Activated CD4-positive, alpha-beta T cell treated with anti-CD3 and anti-CD28 coated beads, Interleukin-2, Interleukin-4, amounts not matched to agents 100 ng/mL and 50 ng/mL, durations not matched to agents 16 hours and 8 hours (primary cell): Measurements from ENCODE around the gene NABP1.

ENCODE experiments used
- DNase-seq: peaks from one replicate; pipeline ENCODE4 v3.0.0-alpha.2; 2020; ENCODE audit warnings: low spot score

NABP1 gene

DNA sequence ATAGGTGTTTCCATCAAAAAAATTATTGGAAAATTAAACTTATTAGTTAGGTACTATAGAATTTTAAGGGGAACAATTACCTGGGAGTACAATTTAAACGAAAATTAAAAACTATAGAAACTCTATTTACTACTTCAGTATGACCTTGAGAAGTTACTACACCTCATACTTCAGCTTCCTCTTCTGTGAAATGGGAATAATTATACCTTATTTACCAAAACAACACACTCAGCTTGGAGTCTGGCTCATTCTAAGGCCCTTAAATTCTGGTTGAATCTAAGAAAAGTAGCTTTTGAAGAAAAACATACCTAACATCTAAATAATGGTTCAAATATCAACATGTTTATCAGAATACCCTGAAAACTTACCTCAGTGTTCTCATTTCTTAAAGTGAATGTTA is 2.7 kb downstream of the NABP1 start:
- DNase-seq = no peak

DNA sequence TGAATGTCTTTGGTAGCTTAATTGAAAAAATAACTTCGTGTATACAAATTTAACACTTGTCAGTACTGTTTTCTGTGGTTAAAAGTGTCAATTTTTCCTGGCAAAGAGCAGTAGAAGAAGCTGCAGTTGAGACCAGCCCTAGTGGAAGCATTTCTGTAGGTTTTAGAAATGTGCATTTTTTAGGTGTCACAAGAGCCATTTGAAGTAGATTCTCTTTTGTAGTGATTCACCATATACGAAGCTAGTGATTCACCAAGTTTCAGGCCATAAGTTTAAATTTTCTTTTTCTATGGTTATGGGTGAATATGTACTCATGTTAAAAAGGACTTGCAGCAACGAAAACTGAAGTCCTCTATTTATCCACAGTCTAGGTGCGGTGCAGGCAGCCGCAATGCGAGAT is 4.2 kb downstream of the NABP1 start:
- no peak for DNase-seq

DNA sequence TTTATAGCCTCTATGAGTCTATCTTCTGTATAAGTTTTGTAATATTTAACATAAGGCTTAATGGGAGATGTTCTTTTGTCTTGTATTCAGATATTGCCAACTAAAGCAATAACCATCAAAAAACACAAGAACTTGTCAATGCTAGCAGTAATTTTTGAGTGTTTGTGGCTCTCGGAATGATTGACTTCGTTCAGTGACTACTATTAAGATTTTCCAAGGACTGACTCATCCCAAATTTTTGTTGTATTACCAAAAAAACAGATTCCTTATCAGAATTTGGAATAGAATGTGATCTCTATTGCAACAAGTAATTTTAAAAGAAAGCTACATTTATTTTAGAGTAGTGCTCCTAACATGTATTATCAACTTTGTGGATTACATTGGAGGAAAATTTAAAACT is 8.1 kb downstream of the NABP1 start:
- no peak for DNase-seq

DNA sequence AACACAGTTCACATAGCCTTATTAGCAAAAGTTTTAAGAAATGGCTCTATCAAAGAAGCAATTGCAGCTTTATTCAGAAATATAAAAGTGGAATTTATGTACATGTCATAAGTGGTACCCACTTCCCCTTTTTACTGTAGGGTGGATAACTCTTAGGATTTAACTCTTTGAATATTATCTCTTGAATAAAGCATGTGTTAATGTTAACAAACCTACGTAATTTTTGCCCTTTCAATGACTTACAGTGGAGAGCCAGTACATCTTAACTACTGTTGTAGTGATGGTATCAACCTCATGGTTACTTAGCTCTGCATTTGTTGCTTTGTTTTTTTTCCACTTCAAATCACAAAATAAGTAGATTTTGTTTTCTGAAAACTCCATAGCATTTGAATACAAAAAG is 8.8 kb downstream of the NABP1 start:
- DNase-seq = no peak

DNA sequence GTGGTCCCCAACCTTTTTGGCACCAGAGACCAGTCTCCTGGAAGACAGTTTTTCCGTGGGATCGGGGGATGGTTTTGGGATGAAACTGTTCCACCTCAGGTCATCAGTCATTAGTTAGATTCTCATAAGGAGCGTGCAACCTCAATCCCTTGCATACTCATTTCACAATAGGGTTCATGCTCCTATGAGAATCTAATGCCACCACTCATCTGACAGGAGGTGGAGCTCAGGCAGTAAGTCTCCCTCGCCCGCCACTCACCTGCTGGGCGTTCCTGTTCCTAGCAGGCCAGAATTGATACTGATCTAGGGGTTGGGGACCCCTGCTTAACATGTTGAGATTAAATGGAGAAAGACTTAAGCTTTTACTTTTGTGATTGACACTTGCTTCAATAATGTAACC is 9.9 kb downstream of the NABP1 start:
- DNase-seq = no peak

DNA sequence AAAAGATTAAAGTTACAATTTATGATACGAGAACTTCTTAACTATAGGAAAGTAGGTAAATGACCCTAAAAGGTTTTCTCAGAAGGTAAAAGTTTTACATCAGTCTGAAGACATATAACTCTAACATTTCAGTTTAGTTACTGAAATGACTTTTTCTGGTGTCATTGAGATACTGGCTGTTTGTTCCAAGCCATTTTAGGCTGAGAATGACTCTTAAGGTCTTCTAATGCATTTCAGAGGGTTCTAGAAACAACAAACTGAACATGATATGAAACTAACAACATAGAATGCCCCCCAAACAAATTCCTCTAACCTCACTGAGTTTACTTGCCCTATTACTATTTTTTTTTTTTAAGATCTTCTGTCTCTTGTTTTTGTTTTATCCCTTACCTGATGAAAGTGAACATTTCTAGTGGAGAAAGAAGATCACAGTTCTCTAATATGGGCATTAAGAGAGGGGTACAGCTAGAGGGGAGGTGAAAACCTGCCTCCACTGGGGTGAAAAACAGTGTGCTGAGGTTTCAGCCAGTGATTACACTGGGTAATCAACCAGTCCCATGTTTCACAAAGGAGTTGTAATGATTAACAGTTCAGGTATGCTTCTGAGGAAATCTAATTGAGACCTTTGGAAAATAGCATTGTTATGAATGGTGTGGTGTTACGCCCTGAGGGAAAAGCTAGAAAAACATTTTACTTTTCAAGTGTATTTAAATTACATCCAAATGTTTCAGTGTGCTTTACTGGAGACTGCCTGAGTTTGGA is 11.2 kb downstream of the NABP1 start:
- DNase-seq = no peak

DNA sequence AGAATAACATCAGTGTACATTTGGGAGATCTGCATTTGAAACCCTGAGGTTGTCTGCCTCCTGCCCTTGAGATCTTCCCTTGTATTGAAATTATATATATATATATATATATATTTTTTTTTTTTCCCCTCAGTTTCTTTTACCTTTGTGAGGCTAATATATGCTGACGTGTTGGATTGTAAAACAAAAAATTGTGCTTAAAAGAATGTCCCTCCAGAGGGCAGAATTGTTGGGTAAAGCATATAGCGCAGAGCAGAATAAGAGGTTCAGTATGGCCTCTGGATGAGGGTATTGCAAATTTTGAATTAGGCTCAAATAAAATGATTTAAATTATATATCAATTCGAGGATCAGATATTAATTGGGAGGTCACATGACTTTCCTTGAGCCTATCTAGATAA is 12.4 kb downstream of the NABP1 start:
- DNase-seq = no peak

DNA sequence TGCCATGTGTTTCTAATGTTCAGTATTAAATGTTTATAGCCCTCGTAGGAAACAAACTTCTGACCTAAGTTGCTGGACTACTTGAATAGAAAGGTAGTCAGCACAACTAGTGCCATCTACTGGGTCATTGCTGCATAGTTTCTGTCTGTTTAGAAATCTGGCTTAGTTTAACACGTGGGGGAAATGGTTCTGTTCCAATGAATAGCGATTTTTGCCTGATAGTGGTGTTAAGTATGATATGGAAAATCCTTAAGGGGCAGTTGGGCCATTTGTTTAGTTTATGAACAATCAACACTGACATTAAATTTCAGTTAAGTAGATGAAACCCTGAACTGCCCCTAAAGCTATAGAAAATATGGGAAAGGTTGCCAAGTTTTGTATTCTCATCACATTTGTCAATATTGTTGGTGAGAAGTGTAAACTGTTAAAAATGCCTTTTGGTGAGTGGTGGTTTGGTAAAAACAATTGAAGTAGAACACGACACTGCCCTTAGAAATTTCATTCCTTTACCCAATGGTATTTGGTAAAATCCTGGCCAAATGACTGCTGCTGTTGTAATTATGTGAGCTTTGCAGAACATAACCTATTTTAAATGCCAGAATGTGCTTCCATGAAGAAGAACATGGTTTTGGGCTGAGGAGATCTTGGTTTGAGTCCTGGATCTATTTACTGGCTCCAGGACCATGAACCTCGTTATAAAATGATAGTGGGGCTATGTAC is 13.2 kb downstream of the NABP1 start:
- DNase-seq = peak; percentile 72

DNA sequence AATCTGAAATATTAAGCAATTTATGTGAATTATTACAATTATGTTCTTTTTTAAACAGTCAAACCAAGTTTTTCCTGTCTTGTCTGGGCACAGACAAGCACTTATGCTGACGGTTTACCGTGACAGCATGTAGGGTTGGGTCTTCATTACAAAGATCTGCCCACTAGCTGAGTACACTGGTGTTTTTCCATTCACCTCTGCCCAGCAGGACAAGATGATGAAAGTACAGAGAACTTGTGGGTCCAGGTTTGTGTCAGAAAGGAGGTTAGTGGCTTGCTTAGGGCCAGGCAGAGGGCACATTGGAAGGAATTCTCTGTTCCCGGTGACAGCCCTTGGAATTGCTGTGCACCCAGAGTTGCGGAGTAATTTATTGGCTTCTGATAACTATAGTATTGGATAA is 14.0 kb downstream of the NABP1 start:
- no peak for DNase-seq

DNA sequence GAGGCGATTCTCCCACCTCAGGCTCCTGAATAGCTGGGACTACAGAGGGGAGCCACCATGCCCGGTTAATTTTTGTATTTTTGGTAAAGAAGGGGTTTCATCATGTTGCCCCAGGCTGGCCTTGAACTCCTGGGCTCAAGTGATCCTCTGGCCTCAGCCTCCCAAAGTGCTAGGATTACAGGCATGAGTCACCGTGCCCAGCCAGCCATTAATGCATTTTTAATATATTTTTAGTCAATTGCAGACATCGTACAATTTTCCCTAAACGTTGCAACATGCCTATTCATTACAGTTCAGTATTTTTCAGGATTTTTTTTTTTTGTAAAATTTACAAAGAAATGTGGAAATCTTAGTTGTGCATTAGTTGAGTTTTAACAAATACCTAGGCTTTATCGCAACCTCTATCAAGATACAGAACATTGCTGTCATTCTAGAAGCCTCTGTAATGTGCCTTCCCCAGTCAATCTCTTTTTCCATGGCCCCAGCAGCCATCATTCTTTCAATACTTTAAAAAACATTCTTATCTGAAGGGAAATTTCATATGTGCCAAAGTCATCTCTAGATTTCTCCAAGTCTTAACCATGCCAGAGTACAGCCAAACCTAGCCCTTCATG is 14.7 kb downstream of the NABP1 start:
- no peak for DNase-seq

DNA sequence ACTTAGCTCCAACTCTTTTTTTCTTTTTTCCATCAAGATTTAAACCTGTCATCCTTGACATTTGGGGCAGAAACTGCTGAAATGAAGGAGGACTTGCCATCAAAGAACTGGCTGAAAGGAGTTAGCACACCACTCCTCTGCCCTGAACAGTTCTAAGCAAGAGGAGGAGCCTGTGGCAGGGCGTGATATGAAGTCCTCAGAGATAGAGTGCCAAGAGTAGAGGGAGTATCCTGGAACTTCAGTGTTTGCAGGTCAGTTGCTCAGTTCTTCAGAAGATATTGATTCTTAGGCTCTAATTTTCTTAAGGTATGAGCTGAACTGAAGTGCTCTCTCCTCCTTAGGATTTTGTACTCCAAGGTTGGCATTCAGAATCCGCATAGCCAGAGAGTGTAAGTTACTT is 15.2 kb downstream of the NABP1 start:
- no peak for DNase-seq

DNA sequence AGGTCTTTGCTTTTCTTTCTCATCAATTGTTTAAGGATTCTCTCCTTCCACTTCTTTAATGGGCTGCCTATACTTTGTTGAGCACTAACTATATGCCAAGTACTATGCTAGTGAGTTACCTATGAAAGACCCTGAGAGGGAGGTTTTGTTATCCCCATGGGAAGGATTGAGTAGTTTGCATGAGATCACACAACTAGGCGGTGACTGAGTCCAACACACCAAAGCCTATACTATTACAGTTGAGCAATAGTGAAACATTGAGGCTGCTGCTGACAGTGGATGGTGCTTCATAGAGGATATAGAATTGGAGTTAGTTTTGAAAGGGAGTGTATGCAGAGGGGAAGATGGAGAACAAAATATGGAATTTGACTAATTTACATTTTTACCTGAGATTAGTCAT is 15.8 kb downstream of the NABP1 start:
- DNase-seq = no peak

DNA sequence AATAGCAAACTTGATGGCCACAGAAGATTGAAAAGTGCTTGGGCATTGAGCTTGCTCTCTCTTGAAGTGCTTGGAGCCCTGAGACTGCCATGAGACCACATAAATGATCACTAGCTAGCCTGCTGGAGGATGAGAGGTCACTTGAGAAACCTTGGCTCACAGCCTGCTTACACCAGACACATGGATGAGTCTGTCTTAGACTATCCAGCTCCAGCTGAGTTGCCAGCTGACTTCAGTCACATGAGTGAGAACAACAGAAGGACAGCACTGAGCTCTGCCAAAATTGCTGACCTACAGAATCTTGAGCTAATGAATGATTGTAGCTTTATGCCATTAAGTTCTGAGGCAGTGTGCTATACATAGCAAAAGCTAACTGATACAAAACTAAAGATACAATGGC is 18.1 kb downstream of the NABP1 start:
- DNase-seq = no peak

DNA sequence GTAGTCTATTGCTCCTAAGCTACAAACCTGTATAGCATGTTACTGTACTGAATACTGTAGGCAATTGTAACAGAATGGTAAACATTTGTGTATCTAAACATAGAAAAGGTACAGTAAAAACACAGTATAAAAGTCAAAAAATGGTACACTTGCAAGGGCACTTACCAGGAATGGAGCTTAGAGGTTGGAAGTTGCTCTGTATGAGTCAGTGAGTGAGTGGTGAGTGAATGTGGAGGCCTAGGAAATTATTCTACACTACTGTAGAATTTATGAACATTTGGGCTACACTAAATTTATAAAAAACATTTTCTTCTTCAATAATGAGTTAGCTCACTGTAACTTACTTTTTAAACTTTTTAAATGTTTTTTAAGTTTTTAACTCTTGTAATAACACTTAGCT is 19.0 kb downstream of the NABP1 start:
- DNase-seq = no peak

DNA sequence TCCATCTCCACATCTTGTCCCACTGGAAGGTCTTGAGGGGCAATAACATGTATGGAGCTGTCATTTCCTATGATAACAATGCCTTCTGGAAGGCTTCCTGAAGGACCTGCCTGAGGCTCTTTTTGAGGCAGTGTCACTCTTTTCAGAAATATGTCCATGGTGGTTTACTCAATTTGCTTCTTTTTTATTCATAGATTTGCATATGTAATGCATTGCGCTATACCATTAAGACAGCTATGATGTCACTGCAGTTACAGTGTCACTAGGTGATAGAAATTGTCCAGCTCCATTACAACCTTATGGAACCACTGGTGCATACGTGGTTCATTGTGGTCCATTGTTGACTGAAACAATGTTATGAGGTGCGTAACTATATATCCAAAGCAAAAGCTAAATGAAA is 19.9 kb downstream of the NABP1 start:
- no peak for DNase-seq

DNA sequence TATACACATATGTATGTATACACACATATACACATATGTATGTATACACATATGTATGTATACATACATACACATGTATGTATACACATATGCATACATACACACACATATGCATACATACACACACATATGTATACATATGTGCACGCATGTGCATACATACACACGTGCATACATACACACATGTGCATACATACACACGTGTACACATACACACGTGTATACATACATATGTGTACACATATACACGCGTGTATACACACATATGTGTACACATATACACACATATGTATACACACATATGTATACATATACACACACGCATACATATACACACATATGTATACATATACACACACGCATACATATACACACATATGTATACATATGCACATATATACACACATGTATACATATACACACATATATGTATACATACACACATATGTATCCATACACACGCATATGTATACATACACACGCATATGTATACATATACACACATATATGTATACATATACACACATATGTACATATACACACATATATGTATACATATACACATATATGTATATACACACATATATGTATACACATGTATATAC is 21.5 kb downstream of the NABP1 start:
- no peak for DNase-seq

DNA sequence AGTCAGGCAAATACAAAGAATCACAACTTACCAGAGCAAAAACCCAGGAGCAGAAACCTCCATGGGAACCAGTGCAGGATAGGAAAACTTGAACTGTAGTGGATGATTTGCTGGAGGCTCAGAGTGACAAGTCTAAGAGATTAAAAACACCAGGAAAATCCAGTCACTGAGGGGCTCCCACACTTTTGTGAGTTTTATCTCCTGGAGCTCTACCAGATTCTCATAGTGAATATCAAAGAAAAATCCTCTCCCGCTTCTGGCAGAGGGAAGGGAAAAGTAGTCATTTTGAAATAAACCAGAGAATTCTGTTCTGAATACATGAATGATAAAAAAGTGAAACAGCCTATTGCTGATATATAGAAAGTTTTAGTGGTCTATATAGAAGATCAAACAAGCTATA is 23.1 kb downstream of the NABP1 start:
- no peak for DNase-seq

DNA sequence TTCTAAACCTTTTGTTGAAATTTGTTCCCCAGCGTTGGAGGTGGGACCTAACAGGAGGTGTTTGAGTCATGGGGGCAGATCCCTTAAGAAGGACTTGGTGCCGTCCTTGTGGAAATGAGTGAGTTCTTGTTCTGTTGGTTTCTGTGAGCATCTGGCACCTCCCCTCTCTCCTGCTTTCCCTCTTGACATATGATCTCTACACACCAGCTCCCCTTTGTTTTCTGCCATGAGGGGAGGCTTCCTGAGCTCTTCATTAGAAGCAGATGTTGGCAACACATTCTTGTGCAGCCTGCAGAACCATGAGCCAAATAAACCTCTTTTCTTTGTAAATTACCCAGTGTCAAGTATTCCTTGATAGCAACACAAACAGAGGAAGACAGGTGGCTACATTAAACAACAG is 23.8 kb downstream of the NABP1 start:
- no peak for DNase-seq

DNA sequence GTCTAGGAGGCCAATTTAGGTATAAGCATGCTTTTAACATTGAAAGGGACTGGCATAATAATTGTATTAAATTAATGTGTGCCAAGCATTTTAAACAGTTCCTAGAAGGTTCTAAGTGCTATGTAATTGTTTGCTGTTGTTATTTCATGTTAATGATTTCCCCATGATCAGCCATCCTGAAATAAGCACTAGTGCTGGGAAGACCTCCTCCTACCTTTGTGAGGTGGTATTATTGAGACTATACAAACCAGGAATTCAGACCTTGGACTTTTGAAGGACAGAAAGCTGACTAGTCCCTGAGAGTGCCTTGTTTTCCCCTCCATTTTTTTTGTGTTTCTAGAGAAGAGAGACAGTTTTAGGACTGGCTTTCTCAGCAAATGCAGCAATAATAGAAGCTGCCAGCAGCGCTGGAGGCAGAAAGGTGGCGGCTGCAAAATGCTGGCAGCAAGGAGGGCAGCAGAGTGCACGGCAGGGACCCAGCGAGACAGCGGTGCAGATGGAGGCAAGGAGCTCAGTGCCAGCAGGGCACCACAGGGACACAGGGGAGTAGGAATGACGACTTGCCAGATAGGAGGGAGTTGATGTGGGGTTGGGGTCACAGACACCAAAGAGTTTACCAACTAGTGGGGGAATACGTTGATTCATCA is 25.3 kb downstream of the NABP1 start:
- DNase-seq = no peak

DNA sequence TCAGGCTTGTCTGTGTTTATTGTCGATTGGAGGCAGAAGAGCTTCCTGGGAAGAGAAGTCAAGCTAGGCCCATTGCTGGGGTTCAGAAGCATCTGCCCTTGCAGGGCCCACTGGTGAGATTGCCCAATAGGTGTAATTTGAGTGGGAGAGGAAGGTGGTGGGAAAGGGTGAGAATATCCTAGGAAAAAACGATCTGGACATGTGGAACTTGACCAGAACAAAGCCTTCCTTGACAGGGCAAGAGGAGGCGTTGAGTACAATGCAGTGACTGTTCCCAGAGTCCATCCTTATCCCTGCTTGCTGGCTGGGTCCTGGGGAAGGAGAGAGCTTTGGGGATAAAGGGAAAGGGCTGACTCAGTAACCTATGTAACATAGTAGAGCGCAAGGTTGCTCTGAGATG is 27.1 kb downstream of the NABP1 start:
- no peak for DNase-seq

DNA sequence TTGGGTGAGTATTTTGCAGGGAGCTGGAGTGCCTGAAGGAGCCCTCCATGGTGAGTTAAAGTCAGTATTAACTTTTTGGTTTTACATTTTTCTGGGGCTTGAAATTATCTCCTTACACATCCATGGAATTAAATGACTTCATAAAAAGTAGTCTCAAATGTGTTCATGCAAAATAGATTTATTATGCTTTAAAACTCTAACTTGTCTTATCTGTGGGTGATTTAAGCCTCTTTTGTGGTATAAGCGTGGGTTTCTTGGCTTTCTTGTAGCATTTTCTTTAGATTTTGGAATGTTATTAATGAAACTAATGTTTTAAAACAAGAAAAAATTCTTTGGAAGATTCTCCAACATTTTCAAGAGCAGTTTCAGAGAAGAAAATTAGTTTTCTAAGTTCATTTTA is 27.8 kb downstream of the NABP1 start:
- no peak for DNase-seq

DNA sequence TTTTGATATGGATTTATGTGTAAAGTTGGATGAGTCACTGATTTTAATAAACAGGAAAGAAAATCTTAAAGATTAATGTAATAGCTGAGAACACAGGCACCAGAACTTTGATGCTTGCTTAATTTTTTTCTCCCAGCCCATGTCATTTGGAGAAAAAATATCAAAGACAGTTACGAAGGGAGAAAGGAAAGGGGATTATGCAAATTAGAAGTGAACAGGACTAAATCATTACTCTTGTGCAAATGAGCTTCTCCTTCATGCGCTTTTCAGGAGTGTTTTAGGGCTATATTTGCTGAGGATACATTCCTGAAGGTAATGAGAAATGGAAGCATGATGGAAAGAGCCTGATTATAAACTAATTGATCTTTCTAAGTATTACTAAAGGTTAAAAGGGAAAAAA is 28.9 kb downstream of the NABP1 start:
- no peak for DNase-seq

DNA sequence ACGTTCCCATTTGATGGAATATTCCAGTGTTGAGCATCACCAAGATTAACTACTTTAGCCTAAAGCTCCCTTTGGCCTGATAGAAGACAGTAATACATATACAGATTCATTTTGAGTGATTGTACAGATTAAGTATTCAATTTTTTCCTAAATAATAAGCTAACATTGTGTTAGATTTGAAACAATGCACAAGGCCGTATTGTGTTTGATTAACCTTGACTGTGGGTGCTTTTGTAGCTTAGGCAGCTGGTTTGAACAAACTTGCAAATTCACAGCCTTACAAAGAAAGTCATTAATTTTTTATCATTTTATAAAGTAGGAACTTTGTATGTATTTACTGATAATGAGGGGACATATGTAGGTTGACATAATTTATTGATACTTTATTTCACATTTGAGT is 29.6 kb downstream of the NABP1 start:
- DNase-seq = no peak
